Body of pancreas (tissue), 4 donors: ENCODE measurements around the gene SLX9. TPM values are rescaled to one million over a fixed set of nuclear protein-coding genes. Genes with fewer than 3 reads are reported as not detected.

Source experiments
- ATAC-seq: fragments of 150-250 bp; one replicate; pipeline ENCODE4 v1.9.1; 2016
- DNase-seq, 4 donors: peaks; one replicate each; pipeline ENCODE4 v3.0.0-alpha.2; 2019
- H3K27ac ChIP-seq, 4 donors: fragments of 200-600 bp; sonication (generic); 1 replicate in 3 of 4; 2 replicates in 1 of 4; pipeline versions ENCODE4 v1.5.1 to v1.6.1; 2016 to 2019; ENCODE audit warnings: mild to moderate bottlenecking in 1 of 4, mixed read lengths in 1 of 4, moderate library complexity in 1 of 4
- H3K27me3 ChIP-seq, 2 donors: fragments of 200-600 bp; sonication (generic); one replicate each; pipeline ENCODE4 v1.6.0; 2016; ENCODE audit warnings: mild to moderate bottlenecking in 1 of 2
- H3K36me3 ChIP-seq, 2 donors: fragments of 200-600 bp; sonication (generic); replicated peaks in 1 of 2; 2 replicates each; pipeline ENCODE4 v1.5.1; 2016; ENCODE audit warnings: low read depth in 2 of 2; ENCODE audit not compliant: insufficient read depth in 1 of 2
- H3K4me1 ChIP-seq: fragments of 200-600 bp; sonication (generic); one replicate; pipeline ENCODE4 v1.6.0; 2016
- H3K4me3 ChIP-seq, 2 donors: fragments of 200-600 bp; sonication (generic); 1 replicate in 1 of 2; 2 replicates in 1 of 2; pipeline ENCODE4 v1.5.1; 2016 to 2019
- H3K9me3 ChIP-seq, 3 donors: fragments of 200-600 bp; sonication (generic); 1 replicate in 2 of 3; 2 replicates in 1 of 3; pipeline ENCODE4 v1.5.1; 2016
- CTCF ChIP-seq, 7 experiments: fragments of 450-650 bp in 4 of 7; fragments of 200-600 bp in 3 of 7; sonication (generic) in 3 of 7; IDR thresholded peaks; one replicate each; pipeline ENCODE4 v1.5.1; 2016 to 2019; ENCODE audit warnings: antibody characterized with exemption in 7 of 7
- POLR2A ChIP-seq, 3 donors: fragments of 450-650 bp; IDR thresholded peaks; one replicate each; pipeline ENCODE4 v1.6.1; 2016; ENCODE audit warnings: antibody characterized with exemption in 3 of 3, mild to moderate bottlenecking in 2 of 3
- whole genome bisulfite sequencing, 2 donors: methylation state at CpG; one replicate each; pipeline ENCODE4 v1.1.5; 2017; 5-methylcytosine and 5-hydroxymethylcytosine counted together
- intact Hi-C: fragments of 100-400 bp; cut with DNase I; formaldehyde crosslinking; loops from one replicate; pipeline ENCODE4 v1.15.1; 2023
- total RNA-seq, 2 donors: library from RNA; depleted of rRNA; stranded (reverse); fragments of >200 nt; gene quantifications; one replicate each; pipeline ENCODE4 v1.1.0, GENCODE V29; 2016

SLX9 gene
- total RNA-seq, 2 donors from 2014 or later, result 5.6 to 9.3 TPM

- Histone ChIP-seq H3K27me3 (no peaks in the 10 kb centered on the region), H3K4me1 (no peaks in the 10 kb centered on the region), H3K4me3 (no peak overlapping the region), H3K36me3 (no peaks in the 10 kb centered on the region), H3K27ac (no peak overlapping the region), H3K9me3 (no peaks in the 10 kb centered on the region)
- TF ChIP-seq CTCF (IDR thresholded peaks at IDR 0.05) (no peak), POLR2A (IDR thresholded peaks at IDR 0.05) (no peak)
- intact Hi-C loops, result no loop called here
- WGBS, 2 donors, result 83 to 94% methylated on average over 11 to 20 of the region's 22 CpGs
- ATAC-seq, result no peak
- DNase-seq, result no peak
Observed at GRCh38 chr21:44983421-44984206, 43.8 kb downstream of the SLX9 start.

DNA sequence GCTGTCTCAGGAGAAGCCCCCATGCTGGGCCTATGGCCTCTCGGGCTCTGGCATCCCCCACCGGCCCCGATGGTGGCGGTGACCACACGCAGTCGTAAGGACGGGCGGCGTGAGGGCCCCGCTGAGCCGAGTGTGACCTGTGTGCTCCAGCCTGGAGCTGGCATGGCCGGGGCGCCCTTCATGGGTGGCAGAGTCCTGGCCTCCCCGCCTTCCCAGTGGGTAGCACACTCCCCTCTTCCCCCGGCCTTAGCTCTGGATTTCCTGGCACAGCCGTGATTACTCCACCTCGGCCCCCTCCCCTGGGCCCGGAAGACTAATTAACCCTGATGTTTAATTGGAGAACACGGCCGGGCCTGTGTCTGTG is 44.6 kb downstream of the SLX9 start:
- H3K27ac ChIP-seq, result no peak overlapping the region
- ATAC-seq, result no peak
- no peak for TF ChIP-seq CTCF (IDR thresholded peaks at IDR 0.05)
- peak in 1 of 4 donors; percentile 9 for DNase-seq
- no peaks in the 10 kb centered on the region for H3K4me1 ChIP-seq
- no peaks in the 10 kb centered on the region for H3K9me3 ChIP-seq
- no peaks in the 10 kb centered on the region for H3K36me3 ChIP-seq
- WGBS, 2 donors, result 22 to 67% methylated on average over 6 to 20 of the region's 20 CpGs
- H3K4me3 ChIP-seq, result no peak overlapping the region
- H3K27me3 ChIP-seq, result no peaks in the 10 kb centered on the region
- intact Hi-C loops, result no loop called here

GRCh38 chr21:44984792-44985440 is 45.1 kb downstream of the SLX9 start:
- ATAC-seq (peak; percentile 9), DNase-seq (peak in 1 of 4 donors; percentile 10)
- no peaks in the 10 kb centered on the region for H3K27me3 ChIP-seq
- intact Hi-C loops, result no loop called here
- H3K4me3 ChIP-seq, result no peak overlapping the region
- 61 to 62% methylated on average over 23 of the region's 26 CpGs for WGBS, 2 donors
- no peaks in the 10 kb centered on the region for H3K9me3 ChIP-seq
- H3K36me3 ChIP-seq, result no peaks in the 10 kb centered on the region
- TF ChIP-seq POLR2A (IDR thresholded peaks at IDR 0.05) (no peak), CTCF (IDR thresholded peaks at IDR 0.05) (no peak)
- H3K4me1 ChIP-seq, result no peaks in the 10 kb centered on the region
- H3K27ac ChIP-seq, result no peak overlapping the region

DNA sequence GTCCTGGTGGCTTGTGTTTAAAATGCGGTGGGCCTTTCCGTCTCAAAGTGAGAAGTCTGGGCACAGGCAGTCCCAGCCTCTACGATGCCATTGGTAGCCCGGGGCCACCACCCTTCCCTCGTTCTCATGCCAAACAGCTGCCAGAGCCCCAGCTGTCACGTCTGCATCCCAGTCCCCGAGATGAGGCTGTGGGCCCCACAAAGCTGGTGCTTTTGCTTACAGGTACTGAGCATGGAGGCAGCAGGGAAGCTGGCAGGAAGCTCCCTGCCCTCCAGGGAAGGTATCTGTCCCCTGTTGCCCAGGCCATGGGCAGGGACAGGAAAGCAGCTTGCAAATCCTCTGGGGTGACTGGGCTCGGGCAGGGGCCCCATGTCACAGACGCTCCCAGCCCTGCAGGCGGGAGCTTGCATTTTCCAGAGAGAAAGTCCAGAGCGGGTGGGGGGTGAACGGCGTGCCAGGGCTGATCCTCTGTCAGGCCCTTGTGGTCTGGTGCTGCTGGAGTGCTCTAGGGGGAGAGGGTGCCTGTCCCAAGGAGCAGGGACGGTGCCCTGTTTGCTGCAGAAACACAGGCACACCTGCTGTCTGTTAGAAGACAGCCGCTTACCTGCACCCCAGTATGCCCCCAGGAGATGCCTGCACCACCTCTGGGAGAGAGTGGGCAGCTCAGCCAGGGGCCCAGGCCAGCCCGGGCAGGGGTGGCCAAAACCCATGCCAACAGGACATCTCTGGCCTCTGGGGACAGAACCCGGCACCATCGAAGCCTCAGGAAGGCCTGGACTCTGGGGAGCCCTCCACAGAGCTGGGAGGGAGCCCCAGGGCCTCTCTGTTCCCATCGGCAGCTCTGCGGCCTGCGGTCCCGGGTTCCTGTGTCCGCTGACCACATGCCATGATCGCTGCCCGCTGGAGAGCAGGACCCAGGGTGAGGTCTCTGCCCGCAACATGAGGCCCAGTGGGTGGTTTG is 45.9 kb downstream of the SLX9 start:
- Histone ChIP-seq H3K36me3 (no peaks in the 10 kb centered on the region), H3K27me3 (no peaks in the 10 kb centered on the region), H3K27ac (no peak overlapping the region), H3K9me3 (no peaks in the 10 kb centered on the region), H3K4me1 (no peaks in the 10 kb centered on the region), H3K4me3 (no peak overlapping the region)
- ATAC-seq (no peak), DNase-seq (peak in 2 of 4 donors; percentile 2 to 8)
- intact Hi-C loops, result no loop called here
- TF ChIP-seq CTCF (IDR thresholded peaks at IDR 0.05) (no peak), POLR2A (IDR thresholded peaks at IDR 0.05) (no peak)
- 71 to 74% methylated on average over 8 to 26 of the region's 26 CpGs for WGBS, 2 donors
